Breast epithelium (tissue), 4 donors: ENCODE data around the gene ROBO3. TPM values are rescaled to one million over a fixed set of nuclear protein-coding genes. Genes with fewer than 3 reads are reported as not detected.

Source experiments
- DNase-seq, 2 donors: peaks; one replicate each; pipeline ENCODE4 v3.0.0-alpha.2; 2019; ENCODE audit warnings: low spot score in 2 of 2
- H3K27ac ChIP-seq, 2 donors: fragments of 200-600 bp; sonication (generic) in 1 of 2; one replicate each; pipeline ENCODE4 v1.5.1; 2016 to 2019; ENCODE audit warnings: mild to moderate bottlenecking in 1 of 2
- H3K27me3 ChIP-seq, 2 donors: fragments of 200-600 bp; sonication (generic) in 1 of 2; one replicate each; pipeline versions ENCODE4 v1.5.1 to v1.6.0; 2017 to 2019; ENCODE audit warnings: control low read depth in 1 of 2, mild to moderate bottlenecking in 1 of 2
- H3K36me3 ChIP-seq: fragments of 200-600 bp; one replicate; pipeline ENCODE4 v1.5.1; 2019
- H3K4me1 ChIP-seq, 2 donors: fragments of 200-600 bp; sonication (generic); one replicate each; pipeline ENCODE4 v1.5.1; 2016 to 2019; ENCODE audit warnings: control low read depth in 1 of 2
- H3K4me3 ChIP-seq, 3 donors: fragments of 200-600 bp; sonication (generic); 1 replicate in 2 of 3; 2 replicates in 1 of 3; pipeline ENCODE4 v1.5.1; 2016 to 2019; ENCODE audit warnings: mild to moderate bottlenecking in 3 of 3, moderate library complexity in 2 of 3
- H3K9me3 ChIP-seq, 2 donors: fragments of 200-600 bp; sonication (generic) in 1 of 2; one replicate each; pipeline ENCODE4 v1.5.1; 2016 to 2019; ENCODE audit warnings: control low read depth in 1 of 2
- POLR2A ChIP-seq: fragments of 450-650 bp; IDR thresholded peaks from one replicate; pipeline ENCODE4 v1.6.1; 2016; ENCODE audit warnings: antibody characterized with exemption, mild to moderate bottlenecking, moderate library complexity
- POLR2AphosphoS5 ChIP-seq, 3 donors: sonication (generic); formaldehyde crosslinking; IDR thresholded peaks; one replicate each; pipeline ENCODE4 v1.6.1; 2017; ENCODE audit warnings: antibody characterized with exemption in 3 of 3
- intact Hi-C: fragments of 100-400 bp; cut with DNase I; formaldehyde crosslinking; loops from one replicate; pipeline ENCODE4 v1.15.1; 2023; ENCODE audit warnings: low total_unique reads
- total RNA-seq, 3 donors: library from RNA; depleted of rRNA; stranded (reverse); fragments of >200 nt; gene quantifications; one replicate each; pipeline ENCODE4 v1.1.0, GENCODE V29; 2016
- TF ChIP-seq, protein P1 (sequence below), 3 donors: fragments of 450-650 bp; IDR thresholded peaks; one replicate each; pipeline ENCODE4 v1.5.1; 2016 to 2017; ENCODE audit warnings: antibody characterized with exemption in 3 of 3, mild to moderate bottlenecking in 3 of 3, moderate library complexity in 3 of 3

ROBO3 gene
- total RNA-seq, 3 donors from 2014 or later: 9.1 to 30.9 (median 15.4) TPM

GRCh38 chr11:124823512-124824376, 41.5 kb upstream of the ROBO3 start:
- H3K36me3 ChIP-seq: no peaks in the 10 kb centered on the region
- H3K27ac ChIP-seq: no peak overlapping the region
- DNase-seq: no peak
- peaks cover 0 to 3% of the 10 kb centered on the region in 2 donors for H3K27me3 ChIP-seq
- H3K9me3 ChIP-seq: no peaks in the 10 kb centered on the region
- no peaks in the 10 kb centered on the region for H3K4me1 ChIP-seq
- no peak for TF ChIP-seq POLR2A
- TF ChIP-seq, protein P1, sequence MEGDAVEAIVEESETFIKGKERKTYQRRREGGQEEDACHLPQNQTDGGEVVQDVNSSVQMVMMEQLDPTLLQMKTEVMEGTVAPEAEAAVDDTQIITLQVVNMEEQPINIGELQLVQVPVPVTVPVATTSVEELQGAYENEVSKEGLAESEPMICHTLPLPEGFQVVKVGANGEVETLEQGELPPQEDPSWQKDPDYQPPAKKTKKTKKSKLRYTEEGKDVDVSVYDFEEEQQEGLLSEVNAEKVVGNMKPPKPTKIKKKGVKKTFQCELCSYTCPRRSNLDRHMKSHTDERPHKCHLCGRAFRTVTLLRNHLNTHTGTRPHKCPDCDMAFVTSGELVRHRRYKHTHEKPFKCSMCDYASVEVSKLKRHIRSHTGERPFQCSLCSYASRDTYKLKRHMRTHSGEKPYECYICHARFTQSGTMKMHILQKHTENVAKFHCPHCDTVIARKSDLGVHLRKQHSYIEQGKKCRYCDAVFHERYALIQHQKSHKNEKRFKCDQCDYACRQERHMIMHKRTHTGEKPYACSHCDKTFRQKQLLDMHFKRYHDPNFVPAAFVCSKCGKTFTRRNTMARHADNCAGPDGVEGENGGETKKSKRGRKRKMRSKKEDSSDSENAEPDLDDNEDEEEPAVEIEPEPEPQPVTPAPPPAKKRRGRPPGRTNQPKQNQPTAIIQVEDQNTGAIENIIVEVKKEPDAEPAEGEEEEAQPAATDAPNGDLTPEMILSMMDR (IDR thresholded peaks at IDR 0.05): no peak
- TF ChIP-seq POLR2AphosphoS5 (IDR thresholded peaks at IDR 0.05): no peak
- intact Hi-C loops: no loop called here
- H3K4me3 ChIP-seq: no peak overlapping the region

DNA sequence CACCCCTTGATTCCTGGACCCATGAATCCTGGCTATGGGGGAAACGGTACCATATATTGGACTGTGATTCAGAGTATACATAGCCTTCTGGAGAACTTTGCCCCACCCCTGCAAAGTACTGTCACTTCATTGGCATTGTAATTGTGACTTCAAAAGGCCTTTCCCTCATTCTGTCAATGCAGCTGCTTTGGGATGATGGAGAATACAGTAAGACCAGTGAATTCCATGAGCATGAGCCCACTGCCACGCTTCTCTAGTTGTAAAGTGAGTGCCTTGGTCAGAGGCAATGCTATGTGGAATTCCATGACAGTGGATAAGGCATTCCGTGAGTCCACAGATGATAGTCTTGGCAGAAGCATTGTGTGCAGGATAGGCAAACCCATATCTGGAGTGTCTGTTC, 39.4 kb upstream of the ROBO3 start:
- Histone ChIP-seq H3K27me3 (no peaks in the 10 kb centered on the region), H3K4me3 (no peak overlapping the region), H3K4me1 (no peaks in the 10 kb centered on the region), H3K36me3 (no peaks in the 10 kb centered on the region), H3K27ac (no peak overlapping the region), H3K9me3 (no peaks in the 10 kb centered on the region)
- DNase-seq: no peak
- no peak for TF ChIP-seq POLR2A
- TF ChIP-seq, protein P1 (IDR thresholded peaks at IDR 0.05): no peak
- no peak for TF ChIP-seq POLR2AphosphoS5 (IDR thresholded peaks at IDR 0.05)
- intact Hi-C loops: no loop called here

- Histone ChIP-seq H3K27me3 (peaks cover 0 to 7% of the 10 kb centered on the region in 2 donors), H3K4me1 (no peaks in the 10 kb centered on the region), H3K9me3 (no peaks in the 10 kb centered on the region), H3K36me3 (no peaks in the 10 kb centered on the region), H3K27ac (no peak overlapping the region), H3K4me3 (no peak overlapping the region)
- no peak for DNase-seq
- TF ChIP-seq POLR2AphosphoS5 (IDR thresholded peaks at IDR 0.05) (no peak), POLR2A (no peak)
- TF ChIP-seq, protein P1 (IDR thresholded peaks at IDR 0.05): no peak
- intact Hi-C loops: loop anchor here (10.0 kb wide), 1 partner anchor 155 kb away; the partner anchor contains the start of genes SIAE and SPA17
These were observed 35.2 kb upstream of the ROBO3 start for GRCh38 chr11:124829986-124830385.

- intact Hi-C loops: loop anchor here (10.0 kb wide), 1 partner anchor 156 kb away; the partner anchor contains the start of genes SIAE and SPA17
- Histone ChIP-seq H3K4me3 (no peak overlapping the region), H3K4me1 (no peaks in the 10 kb centered on the region), H3K27me3 (peaks cover 0 to 7% of the 10 kb centered on the region in 2 donors), H3K36me3 (no peaks in the 10 kb centered on the region), H3K9me3 (no peaks in the 10 kb centered on the region), H3K27ac (no peak overlapping the region)
- TF ChIP-seq POLR2A: no peak
- TF ChIP-seq POLR2AphosphoS5 (IDR thresholded peaks at IDR 0.05): no peak
- TF ChIP-seq, protein P1 (IDR thresholded peaks at IDR 0.05): no peak
- no peak for DNase-seq
These were observed 34.5 kb upstream of the ROBO3 start for GRCh38 chr11:124830749-124831148.

- H3K27me3 ChIP-seq: peaks cover 0 to 7% of the 10 kb centered on the region in 2 donors
- H3K27ac ChIP-seq: no peak overlapping the region
- no peaks in the 10 kb centered on the region for H3K4me1 ChIP-seq
- no peaks in the 10 kb centered on the region for H3K9me3 ChIP-seq
- intact Hi-C loops: loop anchor here (10.0 kb wide), 1 partner anchor 157 kb away; the partner anchor contains the start of genes SIAE and SPA17
- no peak for DNase-seq
- no peaks in the 10 kb centered on the region for H3K36me3 ChIP-seq
- no peak overlapping the region for H3K4me3 ChIP-seq
- TF ChIP-seq POLR2AphosphoS5 (IDR thresholded peaks at IDR 0.05) (no peak), POLR2A (no peak)
- TF ChIP-seq, protein P1 (IDR thresholded peaks at IDR 0.05): no peak
These were observed 33.3 kb upstream of the ROBO3 start for GRCh38 chr11:124831897-124832296.
